SU-DHL-6 (cell line): ENCODE results near the gene TEKT1.

Experiments
- H2AFZ ChIP-seq: fragments of 200-600 bp; sonication (generic); 2 replicates; pipeline ENCODE4 v1.6.1; 2014; ENCODE audit warnings: low read depth, mild to moderate bottlenecking, moderate library complexity, mixed read lengths, antibody characterized with exemption, low read length; ENCODE audit not compliant: severe bottlenecking
- H3F3A ChIP-seq: fragments of 200-600 bp; shearing (Covaris generic); 2 replicates; pipeline ENCODE4 v1.6.0; 2016; ENCODE audit warnings: antibody characterized with exemption, mild to moderate bottlenecking; ENCODE audit not compliant: insufficient read depth
- H3K27ac ChIP-seq: fragments of 200-600 bp; sonication (generic); 2 replicates; pipeline ENCODE4 v1.5.1; 2016; ENCODE audit warnings: low read depth, mild to moderate bottlenecking, low read length, moderate library complexity, mixed read lengths
- H3K27me3 ChIP-seq: fragments of 200-600 bp; sonication (generic), shearing (Covaris generic); 2 replicates; pipeline ENCODE4 v1.6.0; 2014; ENCODE audit warnings: mild to moderate bottlenecking, low read length
- H3K36me3 ChIP-seq: fragments of 200-600 bp; sonication (generic); 2 replicates; pipeline ENCODE4 v1.6.1; 2014; ENCODE audit warnings: mild to moderate bottlenecking, low read length, mixed read lengths
- H3K4me2 ChIP-seq: fragments of 300-600, 200-600 bp; shearing (Covaris generic), sonication (generic); 2 replicates; pipeline ENCODE4 v1.6.0; 2014; ENCODE audit warnings: low read length, low read depth, mild to moderate bottlenecking; ENCODE audit not compliant: poor library complexity, severe bottlenecking
- H3K4me3 ChIP-seq: fragments of 200-600 bp; sonication (generic); 2 replicates; pipeline ENCODE4 v1.5.1; 2014; ENCODE audit warnings: antibody characterized with exemption, low read length, mild to moderate bottlenecking, mixed read lengths; ENCODE audit not compliant: insufficient read depth, poor library complexity, severe bottlenecking
- H3K79me2 ChIP-seq: fragments of 200-600 bp; sonication (generic); 2 replicates; pipeline ENCODE4 v1.6.1; 2014; ENCODE audit warnings: mild to moderate bottlenecking, low read length, moderate library complexity; ENCODE audit not compliant: insufficient read depth
- H3K9ac ChIP-seq: fragments of 200-600 bp; sonication (generic); 2 replicates; pipeline ENCODE4 v1.7.0; 2014; ENCODE audit warnings: mild to moderate bottlenecking, low read length
- H3K9me2 ChIP-seq: fragments of 200-600 bp; sonication (generic); replicated peaks from 2 replicates; pipeline ENCODE4 v1.6.1; 2014; ENCODE audit warnings: low read length; ENCODE audit not compliant: insufficient read depth
- H3K9me3 ChIP-seq: fragments of 200-600 bp; sonication (generic); 2 replicates; pipeline ENCODE4 v1.6.1; 2014; ENCODE audit warnings: low read length, mixed read lengths; ENCODE audit not compliant: insufficient read depth
- H4K20me1 ChIP-seq: fragments of 200-600 bp; sonication (generic); 2 replicates; pipeline ENCODE4 v1.6.1; 2014; ENCODE audit warnings: low read depth, mild to moderate bottlenecking, antibody characterized with exemption, low read length, moderate library complexity, mixed read lengths
- EZH2phosphoT487 ChIP-seq: fragments of 200-600 bp; sonication (generic), shearing (Covaris generic); conservative IDR thresholded peaks from 2 replicates; pipeline ENCODE4 v1.6.1; 2018; ENCODE audit warnings: mild to moderate bottlenecking, antibody characterized with exemption, low read length, moderate library complexity, mixed read lengths
- TF ChIP-seq, protein P1 (sequence below): fragments of 200-600 bp; sonication (generic); IDR thresholded peaks from one replicate; pipeline ENCODE4 v1.5.1; 2017; ENCODE audit warnings: antibody characterized with exemption, mild to moderate bottlenecking, low read length, moderate library complexity; ENCODE audit not compliant: insufficient read depth, poor library complexity, severe bottlenecking

TEKT1 gene

DNA sequence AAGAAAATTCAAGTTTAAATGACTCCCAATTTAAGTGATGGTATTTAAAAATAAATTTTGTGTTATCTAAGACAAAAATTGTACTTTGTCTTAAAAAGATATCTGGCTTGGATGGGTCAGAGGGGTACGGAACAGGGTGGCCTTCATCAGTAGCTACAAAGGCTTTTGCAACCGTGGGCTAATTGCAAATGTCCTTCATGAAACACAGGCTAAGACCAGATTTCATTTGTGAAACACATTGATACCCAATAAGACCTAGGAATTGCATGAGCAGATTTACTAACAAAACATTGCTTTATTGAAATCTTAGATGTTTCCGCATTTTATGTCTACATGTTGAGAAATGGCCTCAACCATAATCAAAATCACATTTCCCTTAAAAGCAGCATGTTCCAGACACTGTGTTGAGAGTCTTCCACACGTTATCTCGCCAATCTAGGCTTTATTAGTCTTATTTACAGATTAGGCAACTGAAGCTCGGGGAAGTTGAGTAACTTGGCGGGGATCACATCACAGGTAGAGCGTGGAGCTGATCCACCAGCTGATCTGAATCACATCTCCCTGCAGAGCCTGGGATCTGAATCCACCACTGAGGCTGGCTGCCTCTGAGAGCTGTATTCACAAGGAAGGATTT, 33.7 kb downstream of the TEKT1 start:
- H2AFZ ChIP-seq: no peak overlapping the region
- H3K4me3 ChIP-seq: no peak overlapping the region
- no peak overlapping the region for H3K27ac ChIP-seq
- no peak overlapping the region for H3K9ac ChIP-seq
- H3K79me2 ChIP-seq: no peaks in the 10 kb centered on the region
- no peaks in the 10 kb centered on the region for H4K20me1 ChIP-seq
- H3K9me3 ChIP-seq: no peaks in the 10 kb centered on the region
- no peaks in the 10 kb centered on the region for H3K9me2 ChIP-seq
- no peaks in the 10 kb centered on the region for H3K27me3 ChIP-seq
- H3F3A ChIP-seq: no peaks in the 10 kb centered on the region
- TF ChIP-seq EZH2phosphoT487: no peak
- TF ChIP-seq, protein P1, sequence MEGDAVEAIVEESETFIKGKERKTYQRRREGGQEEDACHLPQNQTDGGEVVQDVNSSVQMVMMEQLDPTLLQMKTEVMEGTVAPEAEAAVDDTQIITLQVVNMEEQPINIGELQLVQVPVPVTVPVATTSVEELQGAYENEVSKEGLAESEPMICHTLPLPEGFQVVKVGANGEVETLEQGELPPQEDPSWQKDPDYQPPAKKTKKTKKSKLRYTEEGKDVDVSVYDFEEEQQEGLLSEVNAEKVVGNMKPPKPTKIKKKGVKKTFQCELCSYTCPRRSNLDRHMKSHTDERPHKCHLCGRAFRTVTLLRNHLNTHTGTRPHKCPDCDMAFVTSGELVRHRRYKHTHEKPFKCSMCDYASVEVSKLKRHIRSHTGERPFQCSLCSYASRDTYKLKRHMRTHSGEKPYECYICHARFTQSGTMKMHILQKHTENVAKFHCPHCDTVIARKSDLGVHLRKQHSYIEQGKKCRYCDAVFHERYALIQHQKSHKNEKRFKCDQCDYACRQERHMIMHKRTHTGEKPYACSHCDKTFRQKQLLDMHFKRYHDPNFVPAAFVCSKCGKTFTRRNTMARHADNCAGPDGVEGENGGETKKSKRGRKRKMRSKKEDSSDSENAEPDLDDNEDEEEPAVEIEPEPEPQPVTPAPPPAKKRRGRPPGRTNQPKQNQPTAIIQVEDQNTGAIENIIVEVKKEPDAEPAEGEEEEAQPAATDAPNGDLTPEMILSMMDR: no peak
- no peak overlapping the region for H3K4me2 ChIP-seq
- no peaks in the 10 kb centered on the region for H3K36me3 ChIP-seq

DNA sequence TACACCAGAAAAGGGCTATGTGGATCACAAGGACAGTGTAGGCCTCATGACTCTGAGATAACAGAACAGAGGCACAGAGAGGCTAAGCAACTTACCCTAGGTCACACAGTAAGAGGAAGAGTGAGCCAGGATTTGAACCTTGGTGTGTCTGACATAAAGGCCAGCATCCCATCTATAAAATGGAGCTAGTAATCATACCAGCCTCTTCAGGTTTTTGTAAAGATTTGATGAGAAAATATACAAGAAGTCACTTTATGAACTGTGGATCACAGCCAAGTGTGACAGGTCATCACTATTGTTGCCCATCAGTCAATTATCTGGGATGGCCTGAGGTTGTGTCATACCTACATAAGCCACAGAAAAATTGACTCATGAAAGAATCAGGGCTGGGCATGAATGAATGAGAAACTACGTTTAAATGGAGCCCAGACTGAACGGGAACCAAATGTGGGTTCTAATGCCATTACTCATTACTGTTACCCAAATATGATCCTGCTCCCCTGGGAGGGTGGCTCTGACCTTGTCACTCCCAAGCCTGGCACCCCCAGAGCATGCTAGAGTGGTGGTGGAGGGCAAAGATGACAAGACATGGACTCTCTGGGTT, 34.5 kb downstream of the TEKT1 start:
- Histone ChIP-seq H3K9ac (no peak overlapping the region), H3K79me2 (no peaks in the 10 kb centered on the region), H3K4me3 (no peak overlapping the region), H3F3A (no peaks in the 10 kb centered on the region), H2AFZ (no peak overlapping the region), H3K9me3 (no peaks in the 10 kb centered on the region), H3K36me3 (no peaks in the 10 kb centered on the region), H3K9me2 (no peaks in the 10 kb centered on the region), H3K27me3 (no peaks in the 10 kb centered on the region), H4K20me1 (no peaks in the 10 kb centered on the region), H3K4me2 (no peak overlapping the region), H3K27ac (no peak overlapping the region)
- TF ChIP-seq EZH2phosphoT487: no peak
- TF ChIP-seq, protein P1: no peak

DNA sequence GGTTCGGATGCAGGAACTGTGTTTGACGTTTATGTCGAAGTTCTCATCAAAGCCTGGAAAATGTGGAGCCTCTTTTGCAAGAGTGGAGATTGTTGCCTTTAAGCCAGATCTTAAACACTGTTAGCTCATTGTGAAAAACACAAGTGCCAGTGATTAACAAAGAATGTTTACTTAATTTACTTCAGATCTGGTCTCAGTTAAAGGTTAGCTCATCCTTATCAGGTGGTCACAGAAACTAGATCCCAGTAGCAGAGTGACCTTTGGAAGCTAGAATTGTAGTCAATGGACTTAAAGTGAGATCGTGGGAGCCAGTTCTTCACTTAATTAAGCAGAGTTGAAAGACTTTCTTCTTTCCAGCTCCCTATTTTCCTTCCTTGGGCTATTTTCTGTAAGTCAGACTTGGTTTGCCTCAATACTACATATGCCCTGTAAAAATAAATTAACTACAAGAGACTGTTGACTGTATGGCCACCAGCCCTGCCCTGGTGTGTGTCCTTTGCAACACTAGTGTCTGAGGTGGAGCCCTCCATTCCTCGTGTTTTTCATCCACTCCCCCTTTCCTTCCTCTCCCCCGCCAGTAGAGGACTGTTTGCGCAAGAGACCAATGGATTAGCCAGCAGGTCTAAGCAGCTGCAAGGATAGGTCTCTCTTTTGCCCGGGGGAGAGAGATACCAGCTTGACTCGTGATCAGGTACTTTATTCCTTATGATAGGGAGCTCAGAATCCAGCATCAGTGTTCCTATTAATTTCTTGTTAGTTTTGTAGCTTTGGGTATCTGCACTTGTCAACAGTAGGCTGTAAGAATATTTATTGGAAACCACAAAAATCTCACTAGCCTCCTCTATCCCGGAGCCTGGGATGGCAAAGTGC, 35.3 kb downstream of the TEKT1 start:
- Histone ChIP-seq H3F3A (no peaks in the 10 kb centered on the region), H3K4me3 (no peak overlapping the region), H3K9me3 (no peaks in the 10 kb centered on the region), H3K36me3 (no peaks in the 10 kb centered on the region), H3K27ac (no peak overlapping the region), H4K20me1 (no peaks in the 10 kb centered on the region), H2AFZ (no peak overlapping the region), H3K79me2 (no peaks in the 10 kb centered on the region), H3K27me3 (no peaks in the 10 kb centered on the region), H3K9me2 (no peaks in the 10 kb centered on the region), H3K4me2 (no peak overlapping the region), H3K9ac (no peak overlapping the region)
- TF ChIP-seq EZH2phosphoT487: no peak
